ENCODE data around the gene TRMT61B.
A peak's percentile ranks its signal among the peaks of the same experiment; 100 is the strongest.

TRMT61B gene

DNA sequence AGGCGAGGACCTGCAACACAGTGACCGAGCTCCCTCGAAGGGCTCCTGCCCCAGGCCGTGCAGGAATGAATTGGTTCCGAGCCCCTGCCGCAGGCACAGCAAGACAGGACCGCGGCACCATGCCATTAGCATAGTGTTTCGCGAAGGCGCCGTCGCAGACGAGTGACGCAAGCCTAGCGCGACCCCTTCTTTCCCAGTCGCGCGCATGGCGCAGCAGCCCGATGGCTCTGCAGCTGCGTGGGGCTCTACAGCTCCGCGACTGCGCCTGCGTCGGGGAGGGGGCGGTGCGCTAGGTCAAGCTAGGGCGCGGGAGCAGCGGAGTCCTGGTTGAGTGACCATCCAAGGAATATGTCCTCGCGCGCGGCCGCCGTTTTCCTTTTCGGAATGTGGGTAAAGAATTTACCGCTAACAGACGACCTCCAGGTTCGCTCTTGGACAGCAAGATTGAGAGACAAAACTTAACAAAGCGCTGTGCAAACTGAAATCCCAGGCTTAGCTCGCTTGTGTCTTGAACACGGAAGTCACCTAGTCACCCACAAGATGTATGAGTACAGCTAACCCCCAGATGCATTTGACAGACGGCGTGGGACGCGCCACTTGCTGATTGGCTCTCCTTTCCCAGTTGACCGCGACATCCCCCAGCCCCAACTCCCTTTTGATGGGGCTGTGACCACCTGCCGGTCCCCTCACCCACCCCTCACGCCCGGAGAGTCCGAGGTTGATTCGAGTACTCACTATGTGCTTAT, at the start of gene TRMT61B:
TRMT61B (minus strand) TSS at position 164 of the 746 bp plus-strand sequence; CDS start at position 132, 32 bp downstream.
- DNase-seq, result peak; percentile 92

DNA sequence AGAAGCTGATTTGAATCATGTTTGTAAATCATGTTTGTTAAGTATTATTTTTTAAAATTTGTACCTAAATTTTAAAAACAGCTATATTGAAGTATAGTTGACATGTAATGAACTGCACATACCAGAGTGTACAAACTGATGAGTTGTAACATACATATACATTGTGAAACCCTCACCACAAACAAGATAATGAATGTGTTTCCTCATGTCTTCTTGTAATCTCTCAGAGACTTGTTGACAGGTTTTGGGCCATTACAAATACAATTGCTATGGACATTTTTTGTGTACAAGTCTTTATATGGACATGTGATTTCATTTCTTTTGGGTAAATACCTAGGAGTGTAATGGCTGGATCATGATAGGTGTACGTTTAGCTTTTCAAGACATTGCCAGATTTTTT, 45.8 kb upstream of the TRMT61B start:
- DNase-seq, result no peak

DNA sequence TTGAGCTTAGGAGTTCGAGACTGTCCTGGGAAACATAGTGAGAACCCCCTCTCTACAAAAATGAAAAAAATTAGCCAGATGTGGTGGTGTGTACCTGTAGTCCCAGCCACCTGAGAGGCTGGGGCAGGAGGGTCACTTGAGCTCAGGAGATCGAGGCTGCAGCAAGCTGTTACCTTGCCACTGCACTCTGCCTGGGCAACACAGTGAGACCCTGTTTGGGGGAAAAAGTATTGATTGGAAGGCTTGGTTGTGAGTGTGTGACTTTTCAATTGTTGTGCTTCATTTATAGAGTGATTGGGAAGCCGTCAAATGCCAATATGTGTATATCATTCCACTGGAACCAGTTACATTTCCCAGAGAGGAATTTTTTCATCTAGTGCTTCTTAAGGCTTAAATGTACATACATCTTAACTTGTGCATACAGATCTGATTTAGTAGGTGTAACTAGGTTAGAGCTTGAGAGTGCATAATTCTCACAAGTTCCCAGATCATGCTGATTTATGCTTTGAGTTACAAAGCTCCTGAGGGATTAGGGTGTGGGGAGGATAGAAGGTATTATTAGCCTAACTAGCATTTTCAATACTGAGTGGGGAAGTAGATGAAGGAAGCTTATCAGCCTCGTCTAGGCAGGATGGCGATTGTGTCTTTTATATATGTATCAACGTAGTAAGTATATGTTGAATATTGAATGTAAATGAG, 39.7 kb upstream of the TRMT61B start:
- DNase-seq, result no peak

GRCh38 chr2:28908172-28908571, 38.1 kb upstream of the TRMT61B start:
- no peak for DNase-seq

DNA sequence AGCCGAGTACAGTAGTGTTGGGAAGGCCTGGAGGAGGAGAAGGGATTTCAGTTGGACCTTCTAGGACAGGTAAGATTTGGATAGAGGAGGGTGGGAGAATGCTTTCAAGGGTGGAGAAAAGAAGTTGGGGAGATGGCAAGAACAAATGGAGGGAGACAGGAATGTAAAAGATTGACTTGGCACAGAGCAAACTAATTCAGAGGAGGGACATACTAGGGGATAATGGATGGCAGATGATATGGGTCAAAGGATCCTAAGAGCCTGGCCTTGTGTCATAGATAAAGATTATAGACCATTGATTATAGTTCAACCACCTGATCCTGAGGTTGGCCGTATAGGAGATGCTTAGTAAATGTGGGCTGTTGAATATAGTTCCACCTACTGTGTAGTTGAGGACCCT, 36.7 kb upstream of the TRMT61B start:
- DNase-seq, result no peak

- DNase-seq, result no peak
Observed at GRCh38 chr2:28906376-28906775, 36.3 kb upstream of the TRMT61B start.

GRCh38 chr2:28905533-28905932, 35.4 kb upstream of the TRMT61B start:
- no peak for DNase-seq

- DNase-seq, result no peak
Observed at GRCh38 chr2:28904802-28905457, 34.8 kb upstream of the TRMT61B start.

DNA sequence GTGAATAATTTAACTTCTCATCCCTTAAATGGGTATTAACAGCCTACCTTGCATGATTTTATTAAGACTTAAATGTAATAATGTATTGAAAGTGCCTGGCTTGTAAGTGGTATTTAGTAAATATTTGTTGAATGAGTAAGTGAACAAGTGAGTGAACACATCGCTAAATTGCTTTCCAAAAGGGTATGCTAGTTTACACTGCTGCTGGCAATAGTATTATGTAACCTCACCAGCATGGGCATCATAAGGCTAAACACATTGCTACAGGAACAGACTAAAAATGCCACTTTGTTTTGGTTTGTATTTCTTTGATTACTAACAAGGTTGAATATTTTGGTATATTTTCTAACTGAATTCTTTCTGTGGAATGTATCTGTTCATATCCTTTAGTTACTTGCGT, 34.2 kb upstream of the TRMT61B start:
- no peak for DNase-seq

DNA sequence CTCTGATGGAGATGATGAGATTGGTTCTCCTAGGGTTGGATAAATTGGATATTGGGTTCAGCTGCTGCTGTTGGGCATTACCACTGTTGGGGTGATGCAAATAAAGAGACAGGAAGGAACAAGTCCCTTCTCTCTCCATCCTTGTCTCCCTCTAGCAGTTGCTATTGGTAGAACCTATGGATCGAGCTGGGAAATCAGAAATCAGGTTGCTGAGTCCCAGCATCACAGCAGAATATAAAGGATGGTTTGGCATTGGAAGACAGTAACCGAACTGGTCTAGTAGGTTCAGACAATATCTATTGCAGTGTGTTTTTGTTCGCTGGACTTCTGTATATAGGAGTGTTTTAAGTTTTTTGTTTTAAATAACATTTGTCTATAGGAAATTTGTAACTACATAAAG, 32.5 kb upstream of the TRMT61B start:
- no peak for DNase-seq

GRCh38 chr2:28901841-28902240, 31.7 kb upstream of the TRMT61B start:
- no peak for DNase-seq

GRCh38 chr2:28901202-28901601, 31.1 kb upstream of the TRMT61B start:
- DNase-seq, result no peak

DNA sequence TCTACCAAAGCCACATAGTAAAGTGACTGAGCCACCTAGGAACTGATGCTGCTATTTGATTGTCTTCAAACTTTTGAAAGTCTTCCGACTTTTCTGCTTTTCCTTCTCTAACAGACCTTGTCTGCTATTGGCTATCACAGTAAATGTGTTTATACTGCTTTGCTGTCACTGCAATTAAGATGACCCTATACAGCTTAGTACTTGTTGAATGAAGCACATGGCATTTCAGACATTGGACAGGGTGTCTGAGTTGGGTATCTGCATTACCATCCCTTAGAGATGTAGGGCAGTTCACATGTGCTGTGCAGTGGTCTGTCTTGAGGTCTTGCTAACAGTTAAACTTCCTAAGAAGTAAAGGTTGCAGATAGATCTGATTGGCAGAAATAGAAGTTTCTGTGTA, 27.9 kb upstream of the TRMT61B start:
- DNase-seq, result no peak

- no peak for DNase-seq
Observed at GRCh38 chr2:28896906-28897305, 26.8 kb upstream of the TRMT61B start.

DNA sequence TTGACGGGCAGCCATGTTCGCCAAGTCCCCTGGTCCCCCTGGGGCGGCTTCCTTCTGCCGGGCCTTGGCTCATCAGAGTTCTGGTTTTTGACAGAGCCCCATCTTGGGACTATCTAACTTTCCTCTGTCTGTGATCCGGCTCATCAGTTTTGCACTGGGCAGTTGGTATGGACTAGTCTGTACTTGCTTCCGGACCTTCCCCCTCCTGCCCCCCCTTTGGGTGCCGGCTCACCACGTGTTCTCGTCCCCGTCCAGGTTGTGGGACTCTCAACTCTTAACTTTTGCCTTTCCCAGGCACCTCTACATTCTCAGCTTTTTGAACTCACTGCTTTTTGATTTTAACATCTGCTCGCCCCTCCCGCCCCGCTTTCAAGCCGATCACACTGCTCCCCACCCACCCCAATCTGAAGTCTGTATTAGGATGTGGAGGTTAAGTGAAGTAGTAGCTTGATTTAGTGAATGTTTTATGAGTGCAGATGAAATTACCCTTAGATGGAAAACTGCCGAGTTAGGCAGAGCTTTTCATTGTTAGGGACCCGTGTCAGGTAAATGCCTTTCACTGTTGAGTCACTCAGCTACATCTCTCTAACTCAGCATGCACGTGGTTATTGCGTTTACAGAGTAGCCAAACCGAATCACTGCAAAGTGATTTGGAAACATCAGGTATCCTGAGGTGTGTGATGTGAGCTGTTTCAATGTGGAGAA, 25.2 kb upstream of the TRMT61B start:
- peak; percentile 5 for DNase-seq

DNA sequence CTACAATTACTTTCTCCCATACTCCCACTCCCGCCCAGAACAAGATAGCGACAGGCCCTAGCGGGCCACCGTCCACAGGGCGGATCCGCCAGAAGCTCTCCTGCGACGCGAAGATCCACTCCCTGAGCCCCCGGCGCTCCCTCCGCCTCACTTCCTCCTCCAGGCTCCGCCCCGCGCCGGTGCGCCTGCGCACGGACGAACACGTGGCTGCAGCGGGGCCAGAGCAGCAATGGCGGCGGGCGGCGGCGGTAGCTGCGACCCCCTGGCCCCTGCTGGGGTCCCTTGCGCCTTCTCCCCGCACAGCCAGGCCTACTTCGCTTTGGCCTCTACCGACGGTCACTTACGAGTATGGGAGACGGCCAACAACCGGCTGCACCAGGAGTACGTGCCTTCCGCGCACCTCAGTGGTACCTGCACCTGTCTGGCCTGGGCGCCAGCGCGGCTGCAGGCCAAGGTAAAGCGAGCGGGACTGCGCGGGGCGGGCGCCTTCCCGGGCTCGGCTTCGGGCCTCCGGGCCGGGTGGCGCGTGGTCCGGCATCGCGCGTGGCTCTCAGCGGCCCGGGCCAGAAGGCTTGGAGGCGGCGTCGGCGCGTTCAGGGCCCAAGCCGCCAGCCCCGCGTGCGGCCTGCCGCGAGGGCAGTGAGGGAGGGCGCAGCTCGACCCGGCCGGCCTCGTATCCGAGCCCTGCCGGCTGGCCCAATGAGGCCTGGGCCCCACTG, 24.5 kb upstream of the TRMT61B start, which contains the start of gene WDR43:
WDR43 (plus strand) TSS at position 198 of the 719 bp plus-strand sequence; CDS start at position 230, 32 bp downstream.
- DNase-seq, result peak; percentile 95

DNA sequence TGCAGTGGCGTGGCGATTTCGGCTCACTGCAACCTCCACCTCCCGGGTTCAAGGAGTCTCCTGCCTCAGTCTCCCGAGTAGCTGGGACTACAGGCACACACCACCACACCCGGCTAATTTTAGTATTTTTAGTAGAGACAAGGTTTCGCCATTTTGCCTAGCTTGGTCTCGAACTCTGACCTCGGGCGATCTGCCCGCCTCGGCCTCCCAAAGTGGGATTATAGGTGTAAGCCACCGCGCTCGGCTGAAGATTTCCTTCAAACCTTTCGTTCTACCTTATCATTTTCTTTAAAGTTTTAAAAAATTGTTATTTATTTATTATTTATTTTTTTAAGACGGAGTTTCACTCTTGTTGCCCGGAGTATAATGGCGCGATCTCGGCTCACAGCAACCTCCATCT, 23.4 kb upstream of the TRMT61B start:
- no peak for DNase-seq

GRCh38 chr2:28880193-28880592, 10.1 kb upstream of the TRMT61B start:
- no peak for DNase-seq

DNA sequence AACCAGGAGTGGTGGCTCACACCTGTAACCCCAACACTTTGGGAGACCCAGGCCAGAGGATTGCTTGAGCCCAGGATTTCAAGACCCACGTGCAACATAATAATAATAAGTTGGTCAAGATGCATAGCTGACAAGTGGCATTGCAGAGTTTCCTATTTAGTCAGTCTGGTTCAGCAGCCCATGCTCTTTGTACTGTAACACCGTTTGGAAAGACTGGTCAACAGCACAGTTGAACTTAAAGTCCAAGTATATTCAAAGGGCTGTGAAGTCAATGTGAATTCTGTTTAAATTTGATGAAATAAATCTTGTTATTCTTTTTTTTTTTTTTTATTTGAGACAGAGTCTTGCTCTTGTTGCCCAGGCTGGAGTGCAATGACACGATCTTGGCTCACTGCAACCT, 1.5 kb upstream of the TRMT61B start:
- DNase-seq, result no peak

DNA sequence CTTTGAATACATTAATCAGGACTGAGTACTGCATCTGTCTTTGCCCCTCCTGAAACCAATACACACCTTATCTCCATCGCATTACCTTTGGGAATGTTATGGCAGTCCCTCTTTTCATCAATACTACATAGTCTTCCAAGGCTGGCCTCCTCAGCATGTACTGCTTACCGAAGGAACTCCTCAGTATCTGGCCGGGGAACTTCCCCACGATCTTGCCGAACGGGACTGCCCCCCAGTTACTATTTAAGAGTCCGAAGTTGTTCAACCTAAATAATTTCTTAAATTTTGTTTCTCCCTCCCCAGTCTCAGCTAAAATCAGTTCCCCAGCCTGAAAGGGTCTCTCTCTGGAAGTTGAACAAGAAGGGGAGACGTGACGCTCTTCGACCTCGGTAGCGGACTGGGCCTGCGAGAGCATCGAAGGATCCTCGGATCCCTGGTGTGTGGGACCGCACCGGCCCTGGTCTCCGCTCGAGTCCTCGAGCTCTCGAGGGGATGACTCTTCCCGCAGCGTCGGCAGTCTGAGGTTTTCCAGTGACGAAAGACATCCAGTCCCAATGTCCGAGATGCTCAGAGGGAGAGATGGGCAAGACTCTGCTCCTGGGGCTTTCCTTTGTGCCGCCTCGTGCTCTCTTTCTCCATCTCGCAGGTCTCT, 489 bp downstream of the TRMT61B start:
- no peak for DNase-seq

DNA sequence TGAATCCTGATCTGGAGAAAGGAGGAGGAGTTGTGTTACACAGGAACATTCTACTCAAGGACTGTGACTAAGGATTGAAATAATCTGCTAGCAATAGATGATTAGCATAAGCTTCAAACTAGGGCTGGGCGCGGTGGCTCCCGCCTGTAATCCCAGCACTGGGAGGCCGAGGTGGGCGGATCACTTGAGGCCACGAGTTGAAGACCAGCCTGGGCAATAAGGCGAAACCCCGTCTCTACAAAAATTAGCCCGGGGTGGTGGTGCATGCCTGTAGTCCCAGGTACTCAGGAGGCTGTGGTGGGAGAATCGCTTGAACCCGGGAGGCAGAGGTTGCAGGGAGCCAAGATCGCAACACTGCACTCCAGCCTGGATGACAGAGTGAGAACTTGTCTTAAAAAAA, 1.5 kb downstream of the TRMT61B start:
- DNase-seq, result no peak

GRCh38 chr2:28855977-28856376, 14.1 kb downstream of the TRMT61B start:
- DNase-seq, result no peak

Measured in NCI-H2029 (cell line).